Measurements from ENCODE around the gene TOMM70.
"Not testable (repeated sequence)": the region's sequence is repeated elsewhere in the genome, so short reads cannot be mapped to it uniquely, and the experiment has no call there.

DNA sequence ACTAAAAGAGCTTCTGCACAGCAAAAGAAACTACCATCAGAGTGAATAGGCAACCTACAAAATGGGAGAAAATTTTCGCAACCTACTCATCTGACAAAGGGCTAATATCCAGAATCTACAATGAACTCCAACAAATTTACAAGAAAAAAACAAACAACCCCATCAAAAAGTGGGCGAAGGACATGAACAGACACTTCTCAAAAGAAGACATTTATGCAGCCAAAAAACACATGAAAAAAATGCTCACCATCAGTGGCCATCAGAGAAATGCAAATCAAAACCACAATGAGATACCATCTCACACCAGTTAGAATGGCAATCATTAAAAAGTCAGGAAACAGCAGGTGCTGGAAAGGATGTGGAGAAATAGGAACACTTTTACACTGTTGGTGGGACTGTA is 49.1 kb downstream of the TOMM70 start:
- TF ChIP-seq CTCF, POLR2A (IDR thresholded peaks at IDR 0.05): not testable (repeated sequence)

Measured in adrenal gland (tissue), 5 donors.